Caco-2 (cell line): ENCODE measurements around the gene KIFC3. TPM values are rescaled to one million over a fixed set of nuclear protein-coding genes. Genes with fewer than 3 reads are reported as not detected.

ENCODE experiments used
- BruUV-seq: library from RNA; stranded (reverse); fragments of 400-500 nt; replicated peaks from 2 replicates; lab custom pipeline; 2021; lab: Mats Ljungman, UMichigan
- CTCF ChIA-PET: fragments of 300-600 bp; sonication (Branson Sonifier 250); formaldehyde crosslinking; loops from one replicate; lab custom pipeline; 2022; ENCODE audit warnings: antibody characterized with exemption; lab: Charles Lee
- POLR2A ChIA-PET: fragments of 300-600 bp; sonication (Branson Sonifier 250); formaldehyde crosslinking; loops from one replicate; lab custom pipeline; 2022; ENCODE audit warnings: antibody characterized with exemption; lab: Charles Lee
- DNase-seq, 2 experiments: peaks; one replicate each; pipeline versions ENCODE4 v3.0.0 to v3.0.0-alpha.2; 2020 to 2022
- H3K27me3 ChIP-seq: replicated peaks from 2 replicates; pipeline ENCODE4 v1.6.0; 2011; ENCODE audit warnings: low read length; ENCODE audit not compliant: control insufficient read depth, insufficient read depth
- H3K36me3 ChIP-seq: 2 replicates; pipeline ENCODE4 v1.5.1; 2011; ENCODE audit warnings: low read length; ENCODE audit not compliant: control insufficient read depth, insufficient read depth
- H3K4me1 ChIP-seq: fragments of 250-450 bp; sonication (Bioruptor Pico); 2 replicates; pipeline ENCODE4 v1.5.1; 2020; ENCODE audit warnings: mild to moderate bottlenecking
- H3K4me3 ChIP-seq: 2 replicates; pipeline ENCODE4 v1.5.1; 2011; ENCODE audit warnings: low read depth, mild to moderate bottlenecking, control low read depth, low read length
- H3K9me3 ChIP-seq: fragments of 250-450 bp; sonication (Bioruptor Pico); 2 replicates; pipeline ENCODE4 v1.5.1; 2020; ENCODE audit warnings: mild to moderate bottlenecking, moderate library complexity
- H3K27ac Mint-ChIP-seq: one replicate; pipeline ENCODE4 v1.8.0; 2022; ENCODE audit warnings: mixed read lengths; ENCODE audit not compliant: unreplicated experiment
- H3K27me3 Mint-ChIP-seq: one replicate; pipeline ENCODE4 v1.8.0; 2022; ENCODE audit warnings: mixed read lengths; ENCODE audit not compliant: insufficient read depth, unreplicated experiment
- H3K36me3 Mint-ChIP-seq: one replicate; pipeline ENCODE4 v1.8.0; 2022; ENCODE audit warnings: mild to moderate bottlenecking, mixed read lengths; ENCODE audit not compliant: insufficient read depth, unreplicated experiment
- H3K4me1 Mint-ChIP-seq: one replicate; pipeline ENCODE4 v1.8.0; 2022; ENCODE audit warnings: low read depth, mixed read lengths; ENCODE audit not compliant: unreplicated experiment
- H3K4me3 Mint-ChIP-seq: one replicate; pipeline ENCODE4 v1.8.0; 2022; ENCODE audit warnings: mild to moderate bottlenecking, moderate library complexity, mixed read lengths; ENCODE audit not compliant: unreplicated experiment
- H3K9me3 Mint-ChIP-seq: one replicate; pipeline ENCODE4 v1.8.0; 2022; ENCODE audit warnings: mixed read lengths; ENCODE audit not compliant: unreplicated experiment
- intact Hi-C: fragments of 100-400 bp; cut with micrococcal nuclease; formaldehyde crosslinking; loops from one replicate; pipeline ENCODE4 v1.10.0; 2022; ENCODE audit not compliant: unreplicated experiment
- total RNA-seq: library from RNA; stranded (reverse); gene quantifications from 2 replicates; pipeline ENCODE4 v1.2.3, GENCODE V29; 2022
- TF ChIP-seq, protein P1 (sequence below), 2 experiments: fragments of 200-600 bp in 1 of 2; IDR thresholded peaks; 1 replicate in 1 of 2; 2 replicates in 1 of 2; pipeline versions ENCODE4 v1.5.1 to v1.8.0; 2011 to 2022; ENCODE audit warnings: antibody characterized with exemption in 1 of 2, control low read depth in 1 of 2, inconsistent platforms in 1 of 2, low read depth in 1 of 2, low read length in 1 of 2, mild to moderate bottlenecking in 1 of 2, moderate library complexity in 1 of 2; ENCODE audit not compliant: insufficient read depth in 1 of 2, severe bottlenecking in 1 of 2, unreplicated experiment in 1 of 2

Gene KIFC3
- total RNA-seq, 1 experiment from 2014 or later = 103 TPM

DNA sequence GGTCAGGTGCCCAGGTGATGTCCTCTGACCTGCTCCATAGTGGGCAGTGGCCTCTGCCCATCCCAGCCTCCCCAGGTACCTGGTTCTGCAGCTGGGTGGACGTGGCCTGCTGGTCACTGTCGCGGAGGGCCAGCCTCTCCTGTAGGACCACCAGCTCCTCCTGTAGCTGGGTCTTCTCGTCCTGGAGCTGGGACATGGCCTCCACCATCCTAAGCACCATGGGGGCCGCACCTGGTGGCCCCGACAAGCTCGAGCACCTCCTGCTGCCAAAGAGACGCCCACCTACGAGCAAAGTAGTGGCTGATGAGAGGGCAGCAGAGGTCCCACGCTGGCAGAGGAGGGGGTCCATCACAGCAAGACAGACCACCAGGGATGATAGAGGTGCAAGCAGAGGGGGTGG is 16.9 kb downstream of the KIFC3 start:
- Mint-ChIP-seq H3K27me3 (no peaks in the 10 kb centered on the region), H3K4me3 (no peak overlapping the region), H3K9me3 (no peaks in the 10 kb centered on the region), H3K4me1 (peaks cover 7% of the 10 kb centered on the region), H3K27ac (no peak overlapping the region), H3K36me3 (peaks cover 53% of the 10 kb centered on the region)
- TF ChIP-seq, protein P1, sequence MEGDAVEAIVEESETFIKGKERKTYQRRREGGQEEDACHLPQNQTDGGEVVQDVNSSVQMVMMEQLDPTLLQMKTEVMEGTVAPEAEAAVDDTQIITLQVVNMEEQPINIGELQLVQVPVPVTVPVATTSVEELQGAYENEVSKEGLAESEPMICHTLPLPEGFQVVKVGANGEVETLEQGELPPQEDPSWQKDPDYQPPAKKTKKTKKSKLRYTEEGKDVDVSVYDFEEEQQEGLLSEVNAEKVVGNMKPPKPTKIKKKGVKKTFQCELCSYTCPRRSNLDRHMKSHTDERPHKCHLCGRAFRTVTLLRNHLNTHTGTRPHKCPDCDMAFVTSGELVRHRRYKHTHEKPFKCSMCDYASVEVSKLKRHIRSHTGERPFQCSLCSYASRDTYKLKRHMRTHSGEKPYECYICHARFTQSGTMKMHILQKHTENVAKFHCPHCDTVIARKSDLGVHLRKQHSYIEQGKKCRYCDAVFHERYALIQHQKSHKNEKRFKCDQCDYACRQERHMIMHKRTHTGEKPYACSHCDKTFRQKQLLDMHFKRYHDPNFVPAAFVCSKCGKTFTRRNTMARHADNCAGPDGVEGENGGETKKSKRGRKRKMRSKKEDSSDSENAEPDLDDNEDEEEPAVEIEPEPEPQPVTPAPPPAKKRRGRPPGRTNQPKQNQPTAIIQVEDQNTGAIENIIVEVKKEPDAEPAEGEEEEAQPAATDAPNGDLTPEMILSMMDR (IDR thresholded peaks at IDR 0.05; ENCODE audit: insufficient read depth in 1 of 2, low read depth in 1 of 2, low read length in 1 of 2, severe bottlenecking in 1 of 2, unreplicated experiment in 1 of 2) = no peak
- no peak overlapping the region for H3K4me3 ChIP-seq
- ChIA-PET CTCF (no interaction called here), POLR2A (no interaction called here)
- no TSS peak for BruUV-seq
- H3K27me3 ChIP-seq = no peaks in the 10 kb centered on the region
- no peak for DNase-seq
- no peaks in the 10 kb centered on the region for H3K9me3 ChIP-seq
- intact Hi-C loops = no loop called here
- H3K36me3 ChIP-seq = peaks cover 3% of the 10 kb centered on the region
- peaks cover 19% of the 10 kb centered on the region; the same call in 1 of the 2 replicates for H3K4me1 ChIP-seq

DNA sequence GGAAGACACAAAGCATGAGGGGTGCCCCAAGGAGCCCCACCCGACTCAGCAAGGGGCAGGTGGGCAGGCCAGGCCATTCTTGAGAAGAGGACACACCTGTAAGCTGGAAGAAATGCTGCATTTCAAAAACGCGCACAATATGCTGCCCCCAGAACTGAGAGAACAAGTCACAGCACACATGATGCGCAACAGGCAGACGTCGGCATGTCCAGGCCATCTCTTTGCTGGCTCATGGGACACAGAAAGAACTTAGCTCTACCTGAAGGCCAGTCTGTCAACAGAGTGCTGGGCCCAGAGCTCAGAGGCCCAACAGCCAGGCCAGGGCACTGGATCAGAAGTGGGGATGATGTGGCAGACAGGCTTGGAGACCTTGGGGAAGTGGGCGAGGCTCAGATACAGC is 18.0 kb downstream of the KIFC3 start:
- Mint-ChIP-seq H3K27ac (no peak overlapping the region), H3K9me3 (no peaks in the 10 kb centered on the region), H3K4me1 (peaks cover 7% of the 10 kb centered on the region), H3K36me3 (peaks cover 52% of the 10 kb centered on the region), H3K4me3 (no peak overlapping the region), H3K27me3 (no peaks in the 10 kb centered on the region)
- intact Hi-C loops = no loop called here
- TF ChIP-seq, protein P1 (IDR thresholded peaks at IDR 0.05; ENCODE audit: insufficient read depth in 1 of 2, low read depth in 1 of 2, low read length in 1 of 2, severe bottlenecking in 1 of 2, unreplicated experiment in 1 of 2) = no peak
- POLR2A ChIA-PET = no interaction called here
- H3K4me3 ChIP-seq = no peak overlapping the region
- BruUV-seq = no TSS peak
- no peaks in the 10 kb centered on the region for H3K27me3 ChIP-seq
- peaks cover 3% of the 10 kb centered on the region for H3K36me3 ChIP-seq
- peaks cover 19% of the 10 kb centered on the region; the same call in 1 of the 2 replicates for H3K4me1 ChIP-seq
- no peaks in the 10 kb centered on the region for H3K9me3 ChIP-seq
- CTCF ChIA-PET = no interaction called here
- no peak for DNase-seq

DNA sequence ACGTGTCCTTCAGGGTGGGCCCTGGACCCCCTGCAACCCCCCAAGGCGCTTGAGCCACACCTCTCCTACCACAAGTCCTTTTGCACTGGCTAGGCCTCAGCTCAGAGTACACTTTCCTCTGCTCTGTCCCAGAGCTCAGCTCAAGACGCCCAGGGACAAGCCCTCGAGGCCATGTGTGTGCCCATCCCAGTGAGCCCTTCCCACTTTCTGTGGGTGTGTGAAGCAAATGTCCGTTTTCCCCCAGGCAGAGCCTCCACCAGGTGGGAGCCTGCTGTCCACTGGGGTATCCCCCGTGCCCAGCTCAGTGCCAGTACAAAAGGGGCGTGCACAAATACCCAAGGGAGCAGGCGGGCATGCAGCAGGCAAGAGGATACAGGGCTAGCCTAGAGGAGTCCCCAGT is 18.4 kb downstream of the KIFC3 start:
- Mint-ChIP-seq H3K36me3 (peaks cover 52% of the 10 kb centered on the region), H3K9me3 (no peaks in the 10 kb centered on the region), H3K4me3 (no peak overlapping the region), H3K27ac (no peak overlapping the region), H3K27me3 (no peaks in the 10 kb centered on the region), H3K4me1 (peaks cover 7% of the 10 kb centered on the region)
- no peak for DNase-seq
- Histone ChIP-seq H3K9me3 (no peaks in the 10 kb centered on the region), H3K4me1 (peaks cover 19% of the 10 kb centered on the region; the same call in 1 of the 2 replicates), H3K36me3 (peaks cover 3% of the 10 kb centered on the region), H3K4me3 (no peak overlapping the region), H3K27me3 (no peaks in the 10 kb centered on the region)
- ChIA-PET POLR2A (interaction anchor here (0.6 kb wide), 2 partner anchors 25 to 48 kb away, joined by 3 to 8 read pairs; no protein-coding TSS in a partner anchor), CTCF (no interaction called here)
- TF ChIP-seq, protein P1 (IDR thresholded peaks at IDR 0.05; ENCODE audit: insufficient read depth in 1 of 2, low read depth in 1 of 2, low read length in 1 of 2, severe bottlenecking in 1 of 2, unreplicated experiment in 1 of 2) = no peak
- BruUV-seq = no TSS peak
- intact Hi-C loops = no loop called here
